Activated naive CD8-positive, alpha-beta T cell treated with anti-CD3 and anti-CD28 coated beads for 36 hours (primary cell): ENCODE data around the gene FBXO21. TPM values are rescaled to one million over a fixed set of nuclear protein-coding genes. Genes with fewer than 3 reads are reported as not detected.
"Not testable (repeated sequence)": the region's sequence is repeated elsewhere in the genome, so short reads cannot be mapped to it uniquely, and the experiment has no call there.

Experiments used
- DNase-seq: peaks from one replicate; pipeline ENCODE4 v3.0.0; 2021
- H3K27ac Mint-ChIP-seq: one replicate; pipeline ENCODE4 v1.8.0; 2022; ENCODE audit warnings: mild to moderate bottlenecking, moderate library complexity, mixed read lengths
- H3K27me3 Mint-ChIP-seq: one replicate; pipeline ENCODE4 v1.8.0; 2022; ENCODE audit warnings: mild to moderate bottlenecking, mixed read lengths
- H3K36me3 Mint-ChIP-seq: one replicate; pipeline ENCODE4 v1.8.0; 2021; ENCODE audit warnings: mild to moderate bottlenecking, mixed read lengths
- H3K4me1 Mint-ChIP-seq: one replicate; pipeline ENCODE4 v1.8.0; 2021; ENCODE audit warnings: mixed read lengths
- H3K4me3 Mint-ChIP-seq: one replicate; pipeline ENCODE4 v1.8.0; 2022; ENCODE audit warnings: mild to moderate bottlenecking, moderate library complexity, mixed read lengths
- H3K9me3 Mint-ChIP-seq: one replicate; pipeline ENCODE4 v1.8.0; 2022; ENCODE audit warnings: mixed read lengths
- total RNA-seq, 2 experiments: library from RNA; stranded (reverse); gene quantifications; one replicate each; pipeline ENCODE4 v1.2.3, GENCODE V29; 2021

FBXO21 gene
- total RNA-seq, 2 experiments from 2014 or later = 24.3 to 25.8 TPM

DNA sequence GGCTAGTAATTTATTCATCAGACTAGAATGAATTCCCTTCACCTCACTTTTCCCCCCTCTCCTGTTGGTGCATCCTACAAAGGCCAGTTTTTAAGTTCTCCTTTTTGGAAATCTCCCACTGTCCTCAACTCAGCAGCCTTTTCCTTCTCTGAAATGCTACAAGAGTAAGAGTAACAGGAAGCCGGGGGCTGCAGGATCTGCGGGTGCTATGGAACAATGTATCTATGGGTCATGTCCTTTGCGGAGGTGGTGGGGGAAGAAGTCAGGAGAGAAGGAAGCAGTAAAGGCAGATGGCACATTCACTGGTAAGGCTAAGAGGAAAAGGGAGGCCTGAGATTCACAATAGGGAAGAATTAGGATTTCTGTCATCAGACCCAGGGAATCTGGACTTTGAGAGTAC is 68.8 kb downstream of the FBXO21 start:
- DNase-seq = no peak
- Mint-ChIP-seq H3K27ac (no peak overlapping the region), H3K27me3 (no peaks in the 10 kb centered on the region), H3K4me1 (peaks cover 1% of the 10 kb centered on the region), H3K36me3 (no peaks in the 10 kb centered on the region), H3K9me3 (no peaks in the 10 kb centered on the region), H3K4me3 (no peak overlapping the region)

DNA sequence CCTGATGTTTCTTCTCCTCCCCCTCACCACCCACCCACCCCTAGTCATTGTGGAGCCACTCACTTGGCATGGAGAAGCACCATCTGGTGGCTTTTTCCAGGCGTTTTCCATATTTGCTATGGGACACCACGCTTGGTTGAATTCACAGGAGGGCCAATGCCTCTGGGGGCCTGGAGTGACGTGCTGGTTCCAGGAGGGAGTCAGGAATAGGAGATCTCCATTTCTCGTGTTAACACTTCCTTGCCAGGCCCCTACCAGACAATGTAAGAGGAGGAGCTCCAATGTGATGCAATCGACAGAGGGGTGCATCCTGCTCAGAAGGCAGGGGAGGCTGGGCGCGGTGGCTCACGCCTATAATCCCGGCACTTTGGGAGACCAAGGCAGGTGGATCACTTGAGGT is 69.5 kb downstream of the FBXO21 start:
- H3K9me3 Mint-ChIP-seq = no peaks in the 10 kb centered on the region
- H3K4me1 Mint-ChIP-seq = peaks cover 1% of the 10 kb centered on the region
- H3K27ac Mint-ChIP-seq = no peak overlapping the region
- no peaks in the 10 kb centered on the region for H3K36me3 Mint-ChIP-seq
- no peak for DNase-seq
- H3K27me3 Mint-ChIP-seq = no peaks in the 10 kb centered on the region
- no peak overlapping the region for H3K4me3 Mint-ChIP-seq

DNA sequence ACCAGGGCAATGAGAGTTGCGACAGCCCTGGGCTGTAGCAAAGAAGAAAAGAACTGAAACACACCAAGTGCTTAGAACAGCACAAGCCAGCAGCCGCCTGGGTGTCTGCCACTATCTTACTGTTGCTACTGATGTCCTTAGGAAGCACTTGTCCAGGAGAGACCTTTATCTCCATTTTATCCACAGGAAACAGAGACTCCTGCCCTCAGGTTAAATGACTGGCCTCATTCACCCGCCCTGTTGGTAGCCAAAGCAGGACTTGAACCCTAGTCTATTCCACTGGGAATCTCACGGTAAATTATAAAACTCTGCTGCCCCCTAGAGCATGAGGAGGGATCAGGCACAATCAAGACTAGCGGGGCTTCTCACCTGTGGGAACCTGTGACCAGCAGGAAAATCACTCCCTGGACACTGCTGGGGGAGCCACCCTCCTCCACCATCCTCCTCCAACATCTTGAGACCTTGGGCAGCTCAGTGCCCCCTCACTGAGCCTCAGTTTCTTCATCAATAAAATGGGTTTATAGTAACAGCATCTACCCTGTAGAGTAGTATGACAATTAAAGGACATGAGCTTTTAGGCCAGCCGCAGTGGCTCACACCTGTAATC is 70.6 kb downstream of the FBXO21 start:
- no peak overlapping the region for H3K4me3 Mint-ChIP-seq
- H3K27me3 Mint-ChIP-seq = no peaks in the 10 kb centered on the region
- H3K4me1 Mint-ChIP-seq = no peaks in the 10 kb centered on the region
- no peak for DNase-seq
- no peaks in the 10 kb centered on the region for H3K9me3 Mint-ChIP-seq
- no peak overlapping the region for H3K27ac Mint-ChIP-seq
- no peaks in the 10 kb centered on the region for H3K36me3 Mint-ChIP-seq

DNA sequence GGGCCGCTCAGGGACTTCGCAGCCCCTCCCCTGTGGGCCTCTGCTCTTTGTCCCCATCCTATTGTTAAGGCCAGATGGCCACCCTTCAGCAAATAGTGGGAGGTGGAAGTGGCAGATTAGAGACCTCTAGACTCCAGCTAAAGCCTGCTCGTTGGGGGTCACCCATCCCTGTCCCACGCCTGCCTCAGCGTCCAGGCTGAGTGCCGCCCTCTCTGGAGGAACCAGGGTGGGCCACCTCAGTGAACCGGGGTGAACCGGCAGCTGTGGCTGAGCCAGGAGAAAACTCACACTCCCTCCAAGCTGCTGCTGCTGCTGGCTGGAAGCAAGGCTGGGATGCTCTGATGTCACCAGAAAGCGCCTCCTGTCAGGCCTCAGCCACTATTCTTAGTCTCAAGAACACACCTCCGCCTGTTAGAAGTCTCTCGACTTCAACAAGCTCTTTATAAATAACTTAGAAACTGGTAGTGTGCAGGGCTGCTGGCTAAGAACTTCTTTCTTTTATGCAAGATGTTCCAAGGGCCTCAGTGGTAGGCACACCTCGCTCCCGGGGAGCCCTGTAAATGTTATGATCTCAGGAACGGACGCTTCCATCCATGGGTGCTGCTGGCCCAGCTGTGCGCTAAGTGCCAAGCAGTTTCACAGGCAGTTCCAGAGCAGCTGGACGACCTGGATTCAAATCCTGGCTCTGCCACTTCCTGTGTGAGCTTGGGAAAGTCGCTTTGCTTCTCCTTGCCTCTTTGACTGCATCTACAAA is 71.3 kb downstream of the FBXO21 start:
- H3K27ac Mint-ChIP-seq = no peak overlapping the region
- DNase-seq = no peak
- no peaks in the 10 kb centered on the region for H3K4me1 Mint-ChIP-seq
- no peak overlapping the region for H3K4me3 Mint-ChIP-seq
- H3K27me3 Mint-ChIP-seq = no peaks in the 10 kb centered on the region
- no peaks in the 10 kb centered on the region for H3K36me3 Mint-ChIP-seq
- no peaks in the 10 kb centered on the region for H3K9me3 Mint-ChIP-seq

DNA sequence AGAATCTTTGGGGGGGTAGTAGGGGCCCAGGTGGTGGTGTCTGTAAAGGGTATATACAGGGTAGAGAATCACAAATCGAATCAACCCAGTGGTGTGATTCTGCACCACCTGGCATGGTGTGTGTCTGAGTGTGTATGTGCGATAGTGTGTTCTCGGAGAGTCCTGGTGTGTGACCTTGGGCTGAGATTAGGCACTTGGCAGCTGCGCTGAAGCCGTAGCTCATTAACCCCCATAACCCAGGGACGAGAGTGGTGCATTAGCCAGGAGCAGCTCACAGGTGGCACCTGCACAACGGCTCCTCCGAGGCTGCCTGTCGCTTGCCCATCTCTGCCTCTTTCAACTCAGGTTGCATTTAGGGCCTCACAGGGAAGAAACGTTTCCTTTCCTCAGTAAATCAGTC is 75.5 kb downstream of the FBXO21 start:
- no peak overlapping the region for H3K27ac Mint-ChIP-seq
- no peak for DNase-seq
- H3K4me3 Mint-ChIP-seq = no peak overlapping the region
- no peaks in the 10 kb centered on the region for H3K9me3 Mint-ChIP-seq
- peaks cover 3% of the 10 kb centered on the region for H3K27me3 Mint-ChIP-seq
- no peaks in the 10 kb centered on the region for H3K36me3 Mint-ChIP-seq
- peaks cover 3% of the 10 kb centered on the region for H3K4me1 Mint-ChIP-seq

DNA sequence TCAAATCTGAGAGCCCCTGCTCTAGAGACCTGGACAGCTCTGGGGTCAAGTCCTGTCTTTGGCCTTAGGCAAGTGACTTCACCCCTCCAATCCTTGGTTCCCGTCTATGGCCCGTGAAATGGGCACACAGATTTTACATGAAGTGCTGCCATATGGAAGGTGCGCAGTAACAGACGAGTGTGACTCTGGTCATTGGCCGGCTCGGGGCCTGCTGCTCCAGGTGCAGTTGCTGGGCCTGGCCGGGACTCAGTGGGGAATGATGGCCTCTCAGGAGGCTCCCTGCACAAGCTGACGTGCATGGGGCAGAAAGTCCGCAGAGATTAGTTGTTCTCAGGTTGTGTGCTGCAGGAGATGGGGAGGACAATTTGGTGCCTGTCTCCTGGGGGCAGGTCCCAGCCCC is 77.0 kb downstream of the FBXO21 start:
- Mint-ChIP-seq H3K4me3 (no peak overlapping the region), H3K9me3 (no peaks in the 10 kb centered on the region), H3K36me3 (no peaks in the 10 kb centered on the region), H3K27ac (no peak overlapping the region), H3K27me3 (peaks cover 3% of the 10 kb centered on the region), H3K4me1 (peaks cover 3% of the 10 kb centered on the region)
- no peak for DNase-seq

DNA sequence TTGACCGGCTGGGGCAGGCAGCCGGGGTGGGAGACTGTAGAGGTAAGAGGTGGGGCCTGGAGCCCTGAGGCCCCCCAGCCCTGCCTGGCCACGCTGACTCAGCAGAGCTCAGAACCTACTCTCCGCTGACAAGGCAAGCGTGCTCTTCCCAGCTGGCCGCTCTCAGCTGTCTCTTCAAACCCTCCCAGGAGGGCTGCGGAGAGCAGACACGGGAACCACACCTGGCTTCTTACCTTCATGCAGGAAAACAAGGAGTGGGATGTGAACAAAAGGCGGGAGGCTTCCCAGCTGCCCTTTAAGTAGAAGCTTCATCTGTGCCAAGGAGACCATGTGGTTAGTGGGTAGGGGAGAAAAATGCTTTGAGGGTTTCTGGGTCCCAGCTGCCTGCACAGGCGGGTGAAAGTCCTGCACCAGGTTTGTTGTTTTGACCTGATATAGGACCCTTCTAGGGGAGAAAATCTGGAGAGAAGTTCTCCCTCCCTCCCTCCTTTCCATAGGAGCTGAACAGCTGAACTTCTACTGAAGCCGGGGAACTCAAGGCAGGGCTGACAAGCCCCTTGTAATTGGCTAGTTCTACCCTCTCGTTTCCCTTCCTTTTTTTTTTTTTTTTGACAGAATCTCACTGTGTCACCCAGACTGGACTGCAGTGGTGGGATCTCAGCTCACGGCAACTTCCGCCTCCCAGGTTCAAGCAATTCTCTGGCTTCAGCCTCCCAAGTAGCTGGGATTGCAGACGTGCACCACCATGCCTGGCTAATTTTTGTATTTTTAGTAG is 78.3 kb downstream of the FBXO21 start:
- Mint-ChIP-seq H3K27me3 (peaks cover 3% of the 10 kb centered on the region), H3K4me1 (peaks cover 3% of the 10 kb centered on the region), H3K36me3 (no peaks in the 10 kb centered on the region), H3K4me3 (no peak overlapping the region), H3K9me3 (no peaks in the 10 kb centered on the region), H3K27ac (no peak overlapping the region)
- no peak for DNase-seq

DNA sequence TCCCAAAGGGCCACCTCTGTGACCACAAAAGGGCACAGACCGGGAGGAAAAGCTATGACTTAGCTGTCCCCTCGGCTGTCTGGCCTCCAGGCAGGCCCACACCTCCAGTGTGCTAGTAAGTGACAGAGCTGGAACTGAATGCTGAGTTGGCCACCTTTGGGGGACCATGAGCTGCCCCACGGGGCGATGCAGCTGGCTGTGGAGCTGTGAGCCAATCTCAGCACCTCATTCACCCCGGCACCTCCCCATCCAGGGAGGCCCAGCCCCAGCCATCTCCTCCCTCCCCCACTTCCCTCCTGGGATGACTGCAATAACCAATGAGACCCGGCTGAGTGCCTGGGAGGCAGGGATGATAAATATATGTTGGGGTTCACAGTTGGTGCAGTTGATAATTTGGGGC is 78.9 kb downstream of the FBXO21 start:
- H3K27ac Mint-ChIP-seq = no peak overlapping the region
- H3K27me3 Mint-ChIP-seq = peaks cover 3% of the 10 kb centered on the region
- DNase-seq = no peak
- H3K9me3 Mint-ChIP-seq = no peaks in the 10 kb centered on the region
- no peaks in the 10 kb centered on the region for H3K36me3 Mint-ChIP-seq
- H3K4me3 Mint-ChIP-seq = no peak overlapping the region
- H3K4me1 Mint-ChIP-seq = peaks cover 3% of the 10 kb centered on the region

DNA sequence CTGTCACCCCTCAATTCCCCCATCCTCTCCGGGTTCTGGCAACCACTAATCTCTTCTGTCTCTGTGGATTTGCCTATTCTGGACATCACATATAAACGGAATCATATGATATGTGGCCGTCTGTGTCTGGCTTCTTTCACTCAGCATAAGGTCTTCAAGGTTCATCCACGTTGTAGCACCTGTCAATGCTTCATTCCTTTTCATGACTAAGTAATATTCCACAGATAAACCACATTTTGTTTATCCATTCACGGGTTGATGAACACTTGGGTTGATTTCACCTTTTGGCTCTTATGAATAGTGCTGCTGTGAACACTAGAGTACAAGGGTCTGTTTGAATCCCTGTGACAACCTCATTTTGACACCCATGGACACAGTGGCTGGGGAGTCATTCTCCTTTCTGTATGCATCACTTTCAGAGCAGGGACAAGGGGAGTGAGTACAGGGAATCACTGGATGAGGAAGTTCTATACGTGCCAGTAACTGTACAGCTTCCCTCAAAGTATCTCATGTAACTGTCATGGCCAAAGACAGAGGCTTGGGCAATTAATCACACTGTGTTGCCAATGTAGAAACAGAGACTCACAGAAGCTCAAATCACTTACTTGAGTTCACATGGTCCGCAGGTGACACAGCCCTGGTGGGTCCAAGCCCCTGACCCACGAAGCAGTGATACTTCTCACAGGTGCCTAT is 80.2 kb downstream of the FBXO21 start:
- no peaks in the 10 kb centered on the region for H3K9me3 Mint-ChIP-seq
- DNase-seq = no peak

DNA sequence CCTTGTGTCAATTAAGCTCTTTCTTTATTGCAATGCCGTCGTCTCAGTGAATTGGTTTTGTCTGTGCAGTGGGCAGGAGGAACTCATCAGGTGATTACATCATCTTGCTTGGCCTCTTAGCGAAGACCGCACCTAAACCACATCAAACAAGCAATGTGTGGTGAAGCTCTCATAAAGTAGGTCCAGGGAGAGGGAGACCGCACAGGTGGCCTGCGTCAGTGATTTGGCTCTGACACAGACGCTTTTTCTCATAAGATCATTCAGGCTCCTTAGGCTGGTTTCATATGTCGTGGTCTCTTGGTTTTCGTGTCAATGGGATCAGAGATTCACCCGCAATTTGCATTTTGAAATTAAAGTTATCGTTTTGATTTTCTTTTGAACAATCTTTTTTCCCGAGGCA is 84.4 kb downstream of the FBXO21 start:
- H3K27ac Mint-ChIP-seq = no peak overlapping the region
- no peak overlapping the region for H3K4me3 Mint-ChIP-seq
- H3K36me3 Mint-ChIP-seq = no peaks in the 10 kb centered on the region
- H3K9me3 Mint-ChIP-seq = no peaks in the 10 kb centered on the region
- no peaks in the 10 kb centered on the region for H3K27me3 Mint-ChIP-seq
- DNase-seq = peak; percentile 44
- peaks cover 6% of the 10 kb centered on the region for H3K4me1 Mint-ChIP-seq

More for the DNA sequence above, 80.2 kb downstream of the FBXO21 start:
- Mint-ChIP-seq H3K27me3 (peaks cover 3% of the 10 kb centered on the region), H3K27ac (no peak overlapping the region), H3K36me3 (no peaks in the 10 kb centered on the region), H3K4me3 (no peak overlapping the region), H3K4me1 (peaks cover 9% of the 10 kb centered on the region)

DNA sequence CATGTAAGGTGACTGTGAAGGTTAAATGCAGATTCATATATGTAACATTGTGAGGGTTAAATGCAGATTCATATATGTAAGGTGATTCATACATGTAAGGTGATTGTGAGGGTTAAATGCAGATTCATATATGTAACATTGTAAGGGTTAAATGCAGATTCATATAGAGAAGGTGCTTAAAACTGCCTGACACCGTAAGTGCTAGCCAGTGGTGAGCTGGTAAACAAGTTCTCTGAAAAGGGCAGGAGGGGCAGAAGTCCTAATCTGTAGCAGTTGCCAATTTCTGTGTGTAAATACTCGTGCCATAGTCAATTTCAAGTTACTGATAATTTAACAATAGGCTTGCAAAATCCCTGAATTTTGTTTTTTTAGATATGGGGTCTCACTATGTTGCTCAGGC is 86.3 kb downstream of the FBXO21 start:
- not testable (repeated sequence) for H3K36me3 Mint-ChIP-seq, DNase-seq, H3K9me3 Mint-ChIP-seq, H3K4me3 Mint-ChIP-seq, H3K27ac Mint-ChIP-seq, H3K27me3 Mint-ChIP-seq, H3K4me1 Mint-ChIP-seq

DNA sequence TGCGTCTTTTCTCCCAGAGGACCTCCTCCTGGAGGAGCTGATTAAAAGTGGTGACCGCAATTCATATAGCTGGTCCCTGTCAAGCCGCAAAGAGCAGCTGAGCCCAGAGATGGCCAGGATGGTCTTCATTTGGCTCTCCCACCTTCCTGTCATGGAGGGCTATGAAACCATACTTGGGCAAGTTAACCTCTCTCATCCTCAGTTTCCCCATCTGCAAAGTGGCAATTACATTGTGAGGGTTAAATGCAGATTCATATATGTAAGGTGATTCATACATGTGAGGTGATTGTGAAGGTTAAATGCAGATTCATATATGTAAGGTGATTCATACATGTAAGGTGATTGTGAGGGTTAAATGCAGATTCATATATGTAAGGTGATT is 87.5 kb downstream of the FBXO21 start:
- peaks cover 12% of the 10 kb centered on the region for H3K27me3 Mint-ChIP-seq
- H3K36me3 Mint-ChIP-seq = no peaks in the 10 kb centered on the region
- peaks cover 11% of the 10 kb centered on the region for H3K4me1 Mint-ChIP-seq
- no peak overlapping the region for H3K4me3 Mint-ChIP-seq
- no peak overlapping the region for H3K27ac Mint-ChIP-seq
- DNase-seq = no peak
- H3K9me3 Mint-ChIP-seq = no peaks in the 10 kb centered on the region

DNA sequence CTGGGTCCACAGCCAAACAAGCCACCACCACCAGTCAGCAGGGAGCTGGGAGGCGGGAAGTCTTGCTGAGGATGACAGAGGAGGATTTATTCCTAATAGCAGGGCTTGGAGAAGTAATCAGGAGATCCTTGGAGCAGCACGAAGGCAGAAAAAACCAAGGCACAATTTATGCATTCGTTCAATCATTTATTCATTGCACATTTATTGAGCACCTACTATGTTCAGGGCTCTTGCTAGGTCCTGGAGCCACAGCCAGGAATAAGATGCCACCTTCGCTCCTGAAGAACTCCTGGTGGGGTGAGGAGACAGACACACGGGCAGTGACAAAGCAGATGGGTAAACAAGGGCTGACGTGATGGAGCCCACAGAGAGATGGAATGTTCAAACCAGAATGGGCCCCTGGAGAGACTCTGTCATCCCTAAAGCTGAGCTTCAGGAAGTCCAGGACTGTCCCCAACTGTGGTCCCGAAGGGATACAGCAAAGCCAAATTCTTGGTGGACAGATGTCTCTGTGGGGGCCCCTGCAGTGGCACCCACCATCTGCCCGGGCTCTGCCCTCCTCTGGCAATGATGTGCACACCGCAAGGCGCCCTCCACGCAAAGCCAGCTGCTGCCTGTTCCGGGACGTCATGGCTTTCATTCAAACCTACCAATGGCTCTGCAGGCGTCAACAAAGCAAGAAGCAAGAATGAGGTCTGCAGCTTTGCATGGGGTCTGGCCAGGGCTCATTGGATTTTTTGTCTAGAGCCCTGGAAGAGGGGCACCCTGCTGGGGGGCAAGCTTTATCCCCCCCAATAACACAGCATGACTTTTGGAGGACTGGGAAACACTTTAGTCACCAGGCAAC is 88.1 kb downstream of the FBXO21 start:
- Mint-ChIP-seq H3K4me1 (peaks cover 12% of the 10 kb centered on the region), H3K4me3 (no peak overlapping the region), H3K27me3 (peaks cover 18% of the 10 kb centered on the region), H3K9me3 (no peaks in the 10 kb centered on the region), H3K27ac (no peak overlapping the region), H3K36me3 (no peaks in the 10 kb centered on the region)
- no peak for DNase-seq

DNA sequence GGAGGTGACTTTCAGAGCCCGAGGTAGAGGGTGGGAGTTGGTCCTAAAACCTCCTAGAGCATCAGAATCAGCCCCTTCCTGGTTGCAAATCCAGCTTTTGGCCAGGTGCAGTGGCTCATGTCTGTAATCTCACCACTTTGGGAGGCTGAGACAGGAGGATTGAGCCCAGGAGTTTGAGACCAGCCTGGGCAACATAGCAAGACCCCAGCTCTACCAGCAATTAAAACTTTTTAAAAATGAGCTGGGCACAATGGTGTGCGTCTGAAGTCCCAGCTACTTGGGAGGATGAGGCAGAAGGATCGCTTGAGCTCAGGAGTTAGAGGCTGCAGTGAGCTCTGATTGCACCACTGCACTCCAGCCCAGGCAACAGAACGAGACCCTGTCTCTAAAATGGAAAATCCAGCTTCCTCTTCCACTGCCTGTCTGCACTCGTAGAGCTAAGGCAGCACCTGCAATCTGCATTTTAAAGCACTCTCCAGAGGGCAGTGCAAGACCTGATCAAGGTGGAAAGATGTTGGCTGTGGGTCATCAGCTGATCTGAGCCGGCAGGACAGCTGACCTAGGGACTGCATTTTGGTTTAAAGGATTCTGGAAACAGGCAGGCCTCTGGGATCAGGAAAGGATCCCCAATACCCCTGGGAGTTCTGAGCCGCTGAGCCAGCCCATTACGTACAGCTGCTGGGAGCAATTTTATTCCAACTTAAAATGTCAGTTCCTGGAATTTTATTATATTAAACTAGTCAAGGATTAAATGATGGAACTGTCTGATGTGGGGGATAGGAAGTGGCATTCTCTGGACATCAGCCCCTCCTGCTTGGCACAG is 89.2 kb downstream of the FBXO21 start:
- peaks cover 12% of the 10 kb centered on the region for H3K4me1 Mint-ChIP-seq
- DNase-seq = no peak
- H3K27ac Mint-ChIP-seq = no peak overlapping the region
- H3K4me3 Mint-ChIP-seq = no peak overlapping the region
- no peaks in the 10 kb centered on the region for H3K36me3 Mint-ChIP-seq
- peaks cover 24% of the 10 kb centered on the region for H3K27me3 Mint-ChIP-seq
- H3K9me3 Mint-ChIP-seq = no peaks in the 10 kb centered on the region
